Mesothelial cell of epicardium (in vitro differentiated cells): ENCODE results near the gene AKTIP. TPM values are rescaled to one million over a fixed set of nuclear protein-coding genes. Genes with fewer than 3 reads are reported as not detected.

Experiments used
- DNase-seq, 2 experiments: peaks; one replicate each; pipeline ENCODE4 v3.0.0; 2021; ENCODE audit warnings: low spot score in 2 of 2; ENCODE audit not compliant: unreplicated experiment in 2 of 2
- H3K27ac Mint-ChIP-seq: 2 replicates; pipeline ENCODE4 v1.8.0; 2021; ENCODE audit warnings: mixed read lengths
- H3K27me3 Mint-ChIP-seq: 2 replicates; pipeline ENCODE4 v1.8.0; 2021; ENCODE audit warnings: low read depth, mixed read lengths
- H3K36me3 Mint-ChIP-seq: 2 replicates; pipeline ENCODE4 v1.8.0; 2021; ENCODE audit warnings: mixed read lengths
- H3K4me1 Mint-ChIP-seq: 2 replicates; pipeline ENCODE4 v1.8.0; 2021; ENCODE audit warnings: mixed read lengths
- H3K4me3 Mint-ChIP-seq: 2 replicates; pipeline ENCODE4 v1.8.0; 2021; ENCODE audit warnings: mild to moderate bottlenecking, moderate library complexity, mixed read lengths
- H3K9me3 Mint-ChIP-seq: 2 replicates; pipeline ENCODE4 v1.8.0; 2021; ENCODE audit warnings: mixed read lengths
- CTCF ChIP-seq: fragments of 200-600 bp; sonication (generic); IDR thresholded peaks from one replicate; pipeline ENCODE4 v1.5.0; 2021; ENCODE audit warnings: antibody characterized with exemption; ENCODE audit not compliant: unreplicated experiment
- total RNA-seq: library from RNA; stranded (reverse); gene quantifications from 3 replicates; pipeline ENCODE4 v1.2.1, GENCODE V29; 2021

Gene AKTIP
- total RNA-seq, 1 donor from 2014 or later = 41.1 TPM

- H3K9me3 Mint-ChIP-seq = no peaks in the 10 kb centered on the region
- no peak for DNase-seq
- no peak overlapping the region for H3K4me3 Mint-ChIP-seq
- peak overlapping the region; percentile 53 for H3K27ac Mint-ChIP-seq
- H3K27me3 Mint-ChIP-seq = no peaks in the 10 kb centered on the region
- no peak for TF ChIP-seq CTCF
- H3K4me1 Mint-ChIP-seq = peaks cover 12% of the 10 kb centered on the region
- peaks cover 18% of the 10 kb centered on the region for H3K36me3 Mint-ChIP-seq
Measured at GRCh38 chr16:53449816-53450517, 53.0 kb downstream of the AKTIP start.

- Mint-ChIP-seq H3K36me3 (peaks cover 9% of the 10 kb centered on the region), H3K4me3 (no peak overlapping the region), H3K9me3 (no peaks in the 10 kb centered on the region), H3K27me3 (no peaks in the 10 kb centered on the region), H3K4me1 (peaks cover 12% of the 10 kb centered on the region), H3K27ac (no peak overlapping the region)
- no peak for DNase-seq
- no peak for TF ChIP-seq CTCF
Measured at GRCh38 chr16:53446090-53446489, 56.9 kb downstream of the AKTIP start.

GRCh38 chr16:53445534-53445933, 57.5 kb downstream of the AKTIP start:
- H3K4me1 Mint-ChIP-seq = peaks cover 11% of the 10 kb centered on the region
- H3K27me3 Mint-ChIP-seq = no peaks in the 10 kb centered on the region
- TF ChIP-seq CTCF = no peak
- no peaks in the 10 kb centered on the region for H3K9me3 Mint-ChIP-seq
- H3K36me3 Mint-ChIP-seq = peaks cover 11% of the 10 kb centered on the region
- H3K4me3 Mint-ChIP-seq = no peak overlapping the region
- no peak for DNase-seq
- peak overlapping the region; percentile 11 for H3K27ac Mint-ChIP-seq

Other genes with a start within 250 kb of the AKTIP start
- gene RBL2, start 68.7 kb downstream of the AKTIP start, total RNA-seq = 57.2 to 59.2 TPM (median 58.1 TPM) in 3 replicates
- 19.8 to 22.0 TPM (median 20.6 TPM) in 3 replicates for gene RPGRIP1L, start 200.7 kb upstream of the AKTIP start, total RNA-seq
- gene FTO, start 200.9 kb upstream of the AKTIP start, total RNA-seq = 94.0 to 103 TPM (median 97.6 TPM) in 3 replicates